Retinal pigment epithelial cell (primary cell): ENCODE data around the gene OTUB2.
"Not testable (repeated sequence)": the region's sequence is repeated elsewhere in the genome, so short reads cannot be mapped to it uniquely, and the experiment has no call there.

Source experiments
- DNase-seq: peaks from one replicate; pipeline ENCODE4 v3.0.0-alpha.2; 2010; ENCODE audit warnings: low read depth
- H3K4me3 ChIP-seq: 2 replicates; pipeline ENCODE4 v1.5.1; 2011; ENCODE audit warnings: mild to moderate bottlenecking, low read length, control low read depth, moderate library complexity
- TF ChIP-seq, protein P1 (sequence below): conservative IDR thresholded peaks from 2 replicates; pipeline ENCODE4 v1.5.1; 2011; ENCODE audit warnings: low read depth, low read length, control low read depth, inconsistent platforms

Gene OTUB2

DNA sequence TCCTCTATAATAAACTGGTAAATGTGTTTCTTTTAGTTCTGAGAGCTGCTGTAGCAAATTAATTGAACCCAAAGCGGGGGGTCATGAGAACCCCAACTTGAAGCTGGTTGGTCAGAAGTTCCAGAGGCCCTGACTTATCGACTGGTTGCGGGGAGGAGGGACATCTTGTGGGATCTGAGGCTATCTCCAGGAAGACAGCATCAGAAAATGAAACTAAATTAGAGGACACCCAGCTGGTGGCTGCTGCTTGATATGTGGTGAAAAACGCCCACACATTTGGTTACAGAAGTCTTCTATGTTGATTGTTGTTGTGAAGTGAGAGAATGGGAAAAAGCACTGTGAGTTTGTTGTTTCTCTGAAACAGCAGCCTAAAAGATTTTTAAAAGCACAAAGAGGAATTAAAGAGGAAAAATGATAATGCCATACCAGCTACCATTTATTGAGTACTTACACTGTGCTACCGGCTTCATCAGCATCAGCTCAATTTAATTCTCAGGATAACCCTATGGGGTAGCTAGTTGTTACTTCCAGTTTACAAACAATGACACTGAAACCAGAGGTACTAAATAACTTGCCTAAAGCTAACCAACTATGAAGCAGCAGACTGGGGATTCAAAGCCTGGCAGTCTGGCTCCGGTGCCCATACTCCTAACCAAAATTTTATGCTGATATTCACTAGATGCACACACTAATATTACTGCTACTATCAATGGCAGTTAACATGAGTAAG lies 30.6 kb downstream of the OTUB2 start:
- TF ChIP-seq, protein P1, sequence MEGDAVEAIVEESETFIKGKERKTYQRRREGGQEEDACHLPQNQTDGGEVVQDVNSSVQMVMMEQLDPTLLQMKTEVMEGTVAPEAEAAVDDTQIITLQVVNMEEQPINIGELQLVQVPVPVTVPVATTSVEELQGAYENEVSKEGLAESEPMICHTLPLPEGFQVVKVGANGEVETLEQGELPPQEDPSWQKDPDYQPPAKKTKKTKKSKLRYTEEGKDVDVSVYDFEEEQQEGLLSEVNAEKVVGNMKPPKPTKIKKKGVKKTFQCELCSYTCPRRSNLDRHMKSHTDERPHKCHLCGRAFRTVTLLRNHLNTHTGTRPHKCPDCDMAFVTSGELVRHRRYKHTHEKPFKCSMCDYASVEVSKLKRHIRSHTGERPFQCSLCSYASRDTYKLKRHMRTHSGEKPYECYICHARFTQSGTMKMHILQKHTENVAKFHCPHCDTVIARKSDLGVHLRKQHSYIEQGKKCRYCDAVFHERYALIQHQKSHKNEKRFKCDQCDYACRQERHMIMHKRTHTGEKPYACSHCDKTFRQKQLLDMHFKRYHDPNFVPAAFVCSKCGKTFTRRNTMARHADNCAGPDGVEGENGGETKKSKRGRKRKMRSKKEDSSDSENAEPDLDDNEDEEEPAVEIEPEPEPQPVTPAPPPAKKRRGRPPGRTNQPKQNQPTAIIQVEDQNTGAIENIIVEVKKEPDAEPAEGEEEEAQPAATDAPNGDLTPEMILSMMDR, result no peak
- DNase-seq, result no peak
- H3K4me3 ChIP-seq, result no peak overlapping the region

DNA sequence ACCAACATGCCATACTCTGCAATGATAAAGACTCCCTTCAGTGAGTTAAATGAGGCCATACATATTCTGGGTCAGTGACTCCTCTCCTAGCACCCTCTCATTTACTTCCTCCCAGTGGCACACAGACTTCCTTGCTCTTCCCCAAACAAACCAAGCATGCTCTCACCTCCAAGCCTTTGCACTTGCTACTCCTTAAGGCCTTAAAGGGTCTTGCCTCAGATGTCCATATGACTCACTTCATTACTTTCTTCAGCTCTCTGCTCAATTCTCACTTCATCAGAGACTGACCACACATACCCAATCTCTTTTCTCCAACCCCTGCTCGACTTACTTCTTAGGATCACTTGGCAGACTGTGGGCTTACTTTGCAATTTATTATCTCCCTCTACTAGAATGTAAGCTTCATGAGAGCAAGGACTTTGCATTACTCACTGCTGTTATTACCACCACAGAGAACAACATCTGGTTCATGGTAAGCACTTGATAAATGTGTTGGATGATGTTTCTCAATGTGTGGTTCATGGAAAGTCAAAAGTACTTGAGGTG lies 32.1 kb downstream of the OTUB2 start:
- TF ChIP-seq, protein P1, result no peak
- DNase-seq, result no peak

DNA sequence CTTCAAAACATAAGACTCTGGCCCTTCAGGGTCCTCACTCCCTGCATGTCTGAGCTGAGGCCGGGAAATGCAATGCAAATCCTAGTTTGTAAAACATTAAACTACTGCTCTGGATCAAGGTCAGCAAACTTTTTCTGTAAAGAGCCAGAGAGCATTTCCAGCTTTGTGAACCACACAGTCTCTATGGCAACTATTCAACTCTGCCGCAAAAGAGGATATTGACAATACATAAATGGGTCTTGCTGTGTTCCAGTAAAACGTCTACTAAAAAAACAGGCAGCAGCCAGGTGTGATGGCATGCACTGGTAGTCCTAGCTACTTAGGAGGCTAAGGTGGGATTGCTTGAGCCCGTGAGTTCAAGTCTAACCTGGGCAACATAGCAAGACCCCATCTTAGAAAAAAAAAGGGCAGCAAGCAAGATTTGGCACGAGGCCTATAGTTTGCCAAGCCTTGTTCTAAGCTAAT lies 32.6 kb downstream of the OTUB2 start:
- TF ChIP-seq, protein P1, result no peak
- DNase-seq, result no peak
- no peak overlapping the region for H3K4me3 ChIP-seq

More for the DNA sequence above, 32.1 kb downstream of the OTUB2 start:
- no peak overlapping the region for H3K4me3 ChIP-seq

DNA sequence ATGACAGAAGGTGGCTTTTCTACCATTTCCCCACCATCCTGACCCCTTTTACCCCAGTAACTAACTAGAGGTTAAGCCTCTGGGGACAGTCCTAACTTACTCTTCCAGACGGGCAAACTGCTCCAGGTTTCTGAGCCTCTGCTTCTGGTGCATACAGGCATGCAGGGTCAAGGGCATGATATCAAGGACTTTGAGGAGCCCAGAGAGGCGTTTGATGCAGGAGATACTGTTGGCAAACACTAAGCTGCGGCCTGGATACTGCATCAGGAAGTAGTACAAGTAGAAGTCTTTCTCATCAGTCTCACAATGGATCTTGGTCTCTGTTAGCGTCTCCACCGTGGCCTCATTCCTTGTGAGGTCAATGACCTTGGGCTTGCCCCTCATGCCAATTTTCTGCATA lies 33.9 kb downstream of the OTUB2 start:
- TF ChIP-seq, protein P1, result no peak
- DNase-seq, result no peak
- H3K4me3 ChIP-seq, result no peak overlapping the region

DNA sequence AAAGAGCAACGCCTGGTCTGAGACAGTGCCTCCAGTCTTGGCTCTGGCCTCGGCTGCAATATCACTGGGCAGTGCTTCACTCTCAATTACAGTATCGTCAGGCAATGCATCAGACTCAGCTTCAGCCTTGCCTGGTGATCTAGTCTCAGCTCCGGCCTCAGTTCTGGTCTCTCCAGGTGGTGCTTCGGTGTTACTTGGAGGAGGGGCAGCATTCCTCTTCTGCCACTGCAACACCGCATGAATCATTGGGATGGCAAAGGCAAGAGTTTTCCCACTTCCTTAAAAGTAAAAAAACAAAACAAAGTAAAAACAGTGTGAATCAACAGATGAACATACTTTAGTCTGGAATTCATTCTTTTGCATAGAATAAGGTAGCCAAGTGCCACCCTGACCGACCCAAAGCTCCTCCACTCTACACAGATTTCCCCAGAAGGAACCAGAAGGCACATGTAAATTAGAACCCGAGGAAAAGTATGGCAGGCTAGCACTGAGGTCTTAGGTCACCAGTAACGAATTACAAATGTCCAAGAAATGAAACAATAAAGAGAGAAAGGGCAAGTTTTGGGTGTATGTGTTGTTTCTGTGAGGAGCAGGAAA lies 36.3 kb downstream of the OTUB2 start:
- no peak overlapping the region for H3K4me3 ChIP-seq
- TF ChIP-seq, protein P1, result no peak
- no peak for DNase-seq

DNA sequence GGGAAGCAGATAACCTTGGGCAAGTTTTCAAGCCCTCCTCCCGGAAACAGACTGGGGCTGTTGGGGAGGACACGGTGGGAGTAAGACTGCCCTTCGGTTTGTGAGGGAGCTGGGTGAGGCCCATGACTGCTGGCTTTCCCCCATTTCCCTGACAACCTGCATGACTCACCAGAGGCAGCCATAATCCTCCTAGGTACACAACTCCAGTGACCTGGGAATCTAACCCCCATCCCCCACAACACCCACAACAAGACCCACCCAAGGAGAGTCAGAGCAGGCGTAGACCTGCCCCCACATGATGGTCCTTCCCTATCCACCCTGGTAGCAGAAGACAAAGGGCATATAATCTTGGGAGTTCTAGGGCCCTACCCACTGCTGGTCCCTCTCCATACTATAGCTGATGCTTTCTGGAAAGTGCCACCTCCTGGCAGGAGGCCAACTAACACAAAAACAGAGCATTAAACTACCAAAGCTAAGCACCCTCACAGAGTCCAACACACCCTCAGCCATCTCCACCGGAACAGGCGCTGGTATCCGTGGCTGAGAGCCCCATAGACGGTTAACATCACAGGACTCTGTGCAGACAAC lies 40.0 kb downstream of the OTUB2 start:
- H3K4me3 ChIP-seq, result peak overlapping the region; percentile 15
- DNase-seq, result peak; percentile 79
- TF ChIP-seq, protein P1, result no peak

DNA sequence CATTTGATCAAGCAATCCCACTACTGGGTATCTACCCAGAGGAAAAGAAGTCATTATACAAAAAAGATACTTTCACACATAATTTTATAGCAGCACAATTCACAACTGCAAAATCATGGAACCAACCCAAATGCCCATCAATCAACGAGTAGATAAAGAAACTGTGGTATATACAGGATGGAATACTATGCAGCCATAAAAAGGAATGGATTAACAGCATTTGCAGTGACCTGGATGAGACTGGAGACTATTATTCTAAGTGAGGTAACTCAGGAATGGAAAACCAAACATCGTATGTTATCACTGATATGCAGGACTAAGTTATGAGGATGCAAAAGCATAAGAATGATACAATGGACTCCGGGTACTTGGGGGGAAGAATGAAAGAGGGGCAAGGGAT lies 45.9 kb downstream of the OTUB2 start:
- not testable (repeated sequence) for DNase-seq, H3K4me3 ChIP-seq
